C1 segment of cervical spinal cord (tissue), 14 donors: ENCODE data around the gene RNF13.
A peak's percentile ranks its signal among the peaks of the same experiment; 100 is the strongest.

Experiments
- DNase-seq, 14 donors: peaks; one replicate each; lab custom pipeline; 2025; lab: John Stamatoyannopoulos, UW

RNF13 gene, protein sequence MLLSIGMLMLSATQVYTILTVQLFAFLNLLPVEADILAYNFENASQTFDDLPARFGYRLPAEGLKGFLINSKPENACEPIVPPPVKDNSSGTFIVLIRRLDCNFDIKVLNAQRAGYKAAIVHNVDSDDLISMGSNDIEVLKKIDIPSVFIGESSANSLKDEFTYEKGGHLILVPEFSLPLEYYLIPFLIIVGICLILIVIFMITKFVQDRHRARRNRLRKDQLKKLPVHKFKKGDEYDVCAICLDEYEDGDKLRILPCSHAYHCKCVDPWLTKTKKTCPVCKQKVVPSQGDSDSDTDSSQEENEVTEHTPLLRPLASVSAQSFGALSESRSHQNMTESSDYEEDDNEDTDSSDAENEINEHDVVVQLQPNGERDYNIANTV

DNA sequence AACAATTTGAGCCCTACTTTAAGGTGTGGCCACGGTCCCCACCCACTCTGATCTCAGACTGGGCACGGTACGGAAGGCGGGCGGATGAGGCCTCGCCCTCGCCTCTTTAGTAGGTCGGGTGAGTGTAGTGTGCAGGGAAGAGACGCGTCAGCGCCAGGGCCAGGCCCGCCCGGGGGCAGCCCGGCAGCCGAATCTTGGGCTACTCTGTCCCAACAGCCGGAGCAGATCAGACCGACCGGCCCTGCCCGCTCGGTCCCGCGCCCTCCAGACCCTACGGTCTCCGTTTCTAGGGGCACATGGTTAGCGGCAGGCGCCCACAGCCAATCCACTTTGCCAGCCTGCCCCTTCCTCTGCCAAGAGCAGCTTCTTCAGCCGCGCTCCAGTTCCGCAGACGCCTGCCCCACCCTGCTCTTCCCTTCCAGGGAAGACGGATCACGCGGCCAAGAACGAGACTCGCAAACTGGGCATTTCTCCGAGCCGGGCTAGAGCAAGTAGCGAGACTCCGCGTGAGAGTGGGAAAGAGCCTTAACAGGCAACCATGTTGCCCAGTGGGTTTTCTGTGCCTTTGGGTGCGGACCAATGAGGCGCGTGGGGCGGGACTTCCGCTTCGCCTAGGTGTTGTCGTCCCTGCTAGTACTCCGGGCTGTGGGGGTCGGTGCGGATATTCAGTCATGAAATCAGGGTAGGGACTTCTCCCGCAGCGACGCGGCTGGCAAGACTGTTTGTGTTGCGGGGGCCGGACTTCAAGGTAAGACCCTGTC lies at the start of gene RNF13:
Gene RNF13 (plus strand): TSS at position 610 of the 761 bp plus-strand sequence. CDS start 32,812 bp downstream, outside the sequence.
- peak; percentile 76 to 98 (median 96) for DNase-seq

DNA sequence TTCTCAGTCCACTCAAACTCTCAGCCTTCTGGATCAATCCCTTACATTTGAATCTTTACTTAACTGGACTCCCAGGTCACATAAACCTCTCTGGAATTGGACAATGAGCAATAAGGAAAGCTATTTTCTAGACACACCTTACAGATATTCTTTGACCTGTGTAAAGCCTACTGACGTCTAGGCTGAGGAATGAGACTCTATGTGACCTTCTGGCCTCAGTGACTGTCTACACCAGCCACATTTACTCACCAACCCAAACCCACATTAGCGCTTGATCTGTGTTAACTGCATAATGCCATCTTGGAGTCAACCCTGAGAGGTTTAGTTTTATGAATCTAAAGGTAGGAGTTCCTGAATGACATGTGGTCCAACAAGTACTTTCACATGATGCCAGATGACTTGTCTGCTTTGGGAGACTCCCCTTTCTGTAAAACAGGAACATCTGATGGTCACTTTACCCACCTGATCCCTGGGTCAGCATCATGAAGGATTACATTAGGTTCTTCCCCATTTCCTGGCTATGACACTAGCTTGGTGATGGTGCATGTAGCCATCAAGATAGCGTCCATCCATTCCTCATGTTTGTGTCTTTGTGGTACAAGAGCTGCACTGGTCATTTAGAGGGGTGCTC lies 49.3 kb upstream of the RNF13 start:
- DNase-seq: no peak

DNA sequence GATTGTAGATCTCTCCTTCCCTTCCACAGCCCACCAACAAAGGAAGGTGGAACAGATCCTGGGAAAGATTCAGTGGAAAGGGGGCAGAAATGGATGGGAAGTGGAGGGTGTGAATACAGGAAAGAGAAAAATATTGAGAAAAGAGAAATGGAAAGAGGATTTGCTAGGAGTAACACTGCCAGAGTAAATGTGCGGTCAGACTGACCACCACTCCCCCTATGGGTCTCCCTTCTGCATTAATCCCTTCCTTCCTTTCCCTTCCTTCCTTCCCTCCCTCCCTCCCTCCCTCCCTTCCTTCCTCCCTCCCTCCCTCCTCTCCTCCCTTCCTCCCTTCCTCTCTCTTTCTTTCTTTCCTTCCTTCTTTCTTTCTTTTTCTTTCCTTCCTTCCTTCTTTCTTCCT lies 48.7 kb upstream of the RNF13 start:
- no peak for DNase-seq

DNA sequence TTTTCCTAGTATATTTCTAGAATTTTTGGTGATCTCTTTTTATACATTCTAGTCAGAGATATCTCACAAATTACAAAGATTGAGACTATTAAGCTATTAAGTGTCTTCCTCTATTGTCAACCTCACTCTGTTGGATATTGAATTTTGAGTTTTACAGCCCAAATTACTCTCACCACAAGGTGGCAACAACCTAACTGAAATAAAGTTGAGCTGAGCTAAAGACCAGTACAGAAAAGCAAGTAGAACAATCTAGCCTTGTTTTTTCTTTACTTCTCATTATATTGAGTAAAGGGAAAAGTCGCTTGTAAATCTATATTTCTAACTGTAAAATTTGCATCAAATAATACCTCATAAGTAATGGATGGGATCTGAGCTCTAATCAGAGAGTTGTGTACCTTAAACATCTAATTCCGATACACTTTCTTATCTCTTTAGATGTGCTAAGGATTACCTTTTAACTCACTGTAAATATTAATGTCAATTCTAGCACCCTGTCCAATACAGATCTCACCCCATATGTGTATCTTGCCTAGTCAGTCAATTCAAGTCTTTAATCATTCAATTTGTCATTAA lies 47.2 kb upstream of the RNF13 start:
- peak in 2 of 14 donors; percentile 3 to 4 for DNase-seq

DNA sequence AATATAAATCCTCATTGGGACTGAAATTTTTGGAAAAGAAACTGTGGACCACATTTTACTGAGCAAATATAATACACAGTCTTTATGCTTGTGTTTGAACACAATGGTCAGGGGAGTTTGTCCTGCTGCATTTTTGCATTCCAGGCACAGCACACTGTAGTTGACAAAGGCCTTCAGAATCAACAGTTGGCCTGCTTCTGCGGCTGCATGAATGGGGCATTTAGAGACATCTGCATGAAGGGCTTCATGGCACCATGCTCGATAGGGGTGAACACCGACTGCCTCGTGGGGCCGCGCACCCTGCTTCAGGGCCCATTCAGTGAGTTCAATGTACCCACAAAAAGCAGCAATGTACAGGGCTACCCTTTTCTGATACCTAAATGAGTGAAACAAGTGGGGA lies 45.3 kb upstream of the RNF13 start:
- peak in 12 of 14 donors; percentile 7 to 75 (median 58) for DNase-seq

DNA sequence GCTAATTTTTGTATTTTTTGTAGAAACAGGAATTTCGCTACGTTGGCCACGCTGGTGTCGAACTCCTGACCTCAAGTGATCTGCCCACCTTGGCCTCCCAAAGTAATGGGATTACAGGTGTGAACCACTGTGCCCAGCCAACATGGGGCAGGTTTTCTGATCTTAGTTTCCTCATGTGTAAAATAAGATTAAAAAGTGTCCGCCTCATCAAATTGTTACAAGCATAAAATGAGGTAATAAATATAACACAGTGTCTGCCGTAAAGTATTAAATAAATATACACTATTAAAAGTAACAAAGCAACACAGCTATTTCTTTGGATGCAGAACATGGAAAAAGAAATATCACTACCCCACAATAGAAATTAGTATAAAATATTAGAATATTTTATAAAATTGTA lies 44.3 kb upstream of the RNF13 start:
- DNase-seq: no peak

DNA sequence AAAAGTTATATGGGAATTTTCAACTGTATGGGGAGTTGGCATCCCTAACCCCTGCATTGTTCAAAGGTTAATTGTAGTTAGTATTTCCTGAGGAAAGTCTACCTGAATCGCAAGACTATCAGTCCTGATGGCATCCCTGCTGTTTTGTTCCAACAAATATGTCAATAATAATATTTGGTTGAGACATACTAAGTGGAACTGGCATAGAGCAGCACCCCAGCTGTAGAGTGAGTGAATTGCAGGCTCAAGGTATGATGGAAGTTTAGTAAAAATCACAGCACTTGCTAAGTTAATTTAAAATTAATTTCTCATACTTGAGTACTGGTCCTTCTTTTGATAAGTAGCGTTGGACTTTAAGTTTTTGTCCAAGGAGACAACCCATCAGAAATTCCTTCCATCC lies 42.8 kb upstream of the RNF13 start:
- DNase-seq: no peak

DNA sequence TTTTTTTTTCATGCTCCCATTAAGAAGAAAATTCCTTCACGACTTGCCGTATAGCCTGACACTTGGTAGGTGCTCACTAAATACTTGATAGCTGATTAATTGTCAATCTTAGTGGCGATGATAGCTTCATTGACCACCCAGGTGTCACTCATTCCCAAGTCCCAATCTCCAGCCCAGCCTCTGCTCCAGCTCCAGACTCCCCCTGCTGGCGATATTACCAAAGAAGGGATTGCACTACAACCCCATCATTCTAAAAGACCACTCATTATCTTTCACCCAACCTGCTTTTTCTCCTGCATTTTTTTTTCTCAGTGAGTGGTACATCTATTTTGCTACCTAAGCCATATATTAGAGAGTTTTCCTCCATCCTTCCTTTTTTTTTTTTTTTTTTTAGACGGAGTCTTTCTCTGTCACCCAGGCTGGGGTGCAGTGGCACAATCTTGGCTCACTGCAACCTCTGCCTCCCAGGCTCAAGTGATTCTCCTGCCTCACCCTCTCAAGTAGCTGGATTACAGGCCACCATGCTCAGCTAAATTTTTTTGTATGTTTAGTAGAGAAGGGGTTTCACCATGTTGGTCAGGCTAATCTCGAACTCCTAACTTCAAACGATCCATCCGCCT lies 41.3 kb upstream of the RNF13 start:
- DNase-seq: peak in 2 of 14 donors; percentile 4 to 10

DNA sequence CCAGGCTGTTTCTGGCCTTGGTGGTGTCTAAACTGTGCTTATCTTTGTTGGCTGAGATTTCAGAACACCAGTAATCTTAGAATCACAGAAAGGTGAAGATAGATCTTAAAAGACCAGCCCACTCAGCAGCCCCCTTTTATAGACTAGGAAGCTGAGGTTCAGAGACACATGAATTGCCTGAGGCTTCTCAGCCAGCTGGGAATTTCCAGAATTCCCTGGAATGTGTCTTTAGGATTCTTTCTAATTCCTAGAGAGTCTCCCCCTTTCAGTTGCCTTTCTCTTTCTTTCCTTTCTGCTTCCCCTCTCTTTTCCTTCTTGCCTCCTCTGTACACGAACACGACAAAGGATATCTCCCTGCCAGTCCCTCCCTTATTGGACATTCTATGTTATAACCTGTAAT lies 40.2 kb upstream of the RNF13 start:
- no peak for DNase-seq

DNA sequence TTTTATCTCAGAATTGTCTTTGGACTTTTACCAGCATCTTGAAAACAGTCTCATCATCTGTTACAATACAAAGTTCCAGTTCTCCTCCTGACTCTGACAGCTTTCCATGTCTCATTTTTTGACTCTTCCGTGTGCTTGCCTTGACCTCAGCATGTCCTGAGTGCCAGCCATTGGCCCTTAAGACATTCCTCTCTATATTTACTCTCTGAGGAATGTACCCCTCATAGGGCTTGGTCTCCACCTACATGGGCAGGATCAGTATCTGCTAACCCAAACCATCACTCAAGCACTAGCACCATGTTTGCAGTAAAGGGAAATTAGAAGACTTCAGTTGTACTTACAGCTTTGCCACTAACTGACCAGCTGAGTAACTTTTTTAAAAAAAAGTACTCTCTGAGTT lies 36.8 kb upstream of the RNF13 start:
- DNase-seq: no peak

DNA sequence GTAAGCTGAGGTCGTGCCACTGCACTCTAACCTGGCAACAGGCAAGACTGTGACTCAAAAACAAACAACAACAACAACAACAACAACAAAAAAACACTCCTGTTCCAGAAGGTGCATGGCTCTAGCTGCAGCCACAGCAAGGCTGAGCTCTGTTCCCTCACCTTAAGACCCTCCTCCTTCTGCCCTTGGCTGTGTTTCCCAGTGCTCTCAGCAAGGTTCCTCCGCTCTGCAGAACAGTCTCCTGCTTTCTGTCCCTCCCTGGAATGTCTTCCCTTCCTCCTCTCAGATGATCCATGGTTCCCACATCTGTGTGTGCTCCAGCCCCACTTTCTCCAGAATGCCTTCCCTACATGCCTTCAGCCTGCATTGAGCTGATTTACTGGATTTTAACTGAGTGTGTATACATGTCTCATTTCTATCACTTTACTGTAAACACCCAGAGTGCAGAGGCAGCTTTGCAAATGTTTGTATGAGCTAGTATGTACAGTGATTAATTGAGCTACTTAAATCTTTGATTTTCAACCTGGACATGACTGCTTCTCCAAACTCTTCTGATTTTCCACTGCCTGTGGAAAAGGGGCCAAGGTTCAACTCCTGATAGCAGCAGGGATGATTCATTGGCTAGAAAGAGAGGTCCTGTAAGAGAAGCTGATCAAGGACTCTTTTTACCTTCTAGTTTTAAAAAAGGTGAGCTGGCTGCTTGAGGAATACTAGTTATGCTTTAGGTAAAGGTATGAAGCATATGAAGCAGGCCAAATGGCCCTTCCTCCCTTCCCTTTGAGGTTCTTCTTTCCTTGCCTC lies 35.4 kb upstream of the RNF13 start:
- DNase-seq: no peak

DNA sequence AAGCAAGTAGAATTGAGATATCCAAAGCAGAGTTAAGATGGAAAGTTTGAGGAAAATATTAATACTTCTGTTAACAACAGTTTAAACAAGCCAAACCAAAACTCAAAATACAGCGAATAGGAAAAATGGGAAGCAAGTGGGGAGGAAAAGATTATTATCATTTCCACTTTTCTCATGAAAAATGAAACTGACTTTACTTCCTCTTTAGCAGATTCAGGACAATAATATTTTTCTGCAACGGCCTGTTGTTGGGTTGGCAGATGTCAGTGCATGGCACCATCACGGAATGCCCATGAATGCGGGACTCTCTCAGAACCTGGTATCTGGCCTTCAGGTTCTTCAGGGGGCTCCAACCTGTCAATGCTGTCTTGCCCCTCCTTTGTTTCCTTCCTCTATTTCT lies 31.8 kb upstream of the RNF13 start:
- DNase-seq: no peak

DNA sequence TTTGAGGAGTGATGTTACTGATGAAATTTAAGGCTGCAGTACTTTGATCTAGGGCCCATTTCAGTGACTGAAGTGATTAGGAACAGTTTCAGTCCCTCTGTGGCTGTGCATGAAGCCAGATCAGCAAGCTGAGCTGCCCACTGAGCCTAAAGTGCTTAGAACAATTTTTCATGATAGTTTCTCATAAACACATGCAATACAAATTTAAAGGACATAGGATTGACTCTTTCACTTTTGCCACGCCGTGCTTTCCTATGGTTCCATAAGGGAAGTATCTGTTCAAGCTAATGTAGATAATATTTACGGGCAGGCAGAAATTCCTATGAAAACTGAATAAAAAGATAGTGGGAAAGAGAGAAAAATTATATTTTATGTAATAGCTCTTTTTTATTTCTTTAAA lies 31.3 kb upstream of the RNF13 start:
- no peak for DNase-seq

DNA sequence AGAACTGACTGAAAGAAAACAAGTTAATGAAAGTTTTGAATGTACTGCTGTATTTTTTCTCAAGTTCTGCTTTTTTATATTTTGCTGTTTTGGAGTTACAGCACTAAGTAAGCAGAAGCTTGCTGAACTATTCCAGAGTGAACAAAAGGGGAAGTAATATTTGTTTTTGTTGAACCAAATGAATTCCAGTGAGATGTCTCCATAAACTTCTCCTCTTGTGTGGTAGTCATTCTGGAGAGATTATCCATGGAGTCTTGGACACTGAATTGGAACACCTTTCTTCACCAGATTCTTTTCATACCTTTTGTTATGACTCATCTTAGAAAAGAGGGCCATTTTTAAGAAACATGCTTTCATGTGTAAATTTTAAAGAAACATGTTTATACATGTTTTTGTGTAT lies 29.4 kb upstream of the RNF13 start:
- no peak for DNase-seq

DNA sequence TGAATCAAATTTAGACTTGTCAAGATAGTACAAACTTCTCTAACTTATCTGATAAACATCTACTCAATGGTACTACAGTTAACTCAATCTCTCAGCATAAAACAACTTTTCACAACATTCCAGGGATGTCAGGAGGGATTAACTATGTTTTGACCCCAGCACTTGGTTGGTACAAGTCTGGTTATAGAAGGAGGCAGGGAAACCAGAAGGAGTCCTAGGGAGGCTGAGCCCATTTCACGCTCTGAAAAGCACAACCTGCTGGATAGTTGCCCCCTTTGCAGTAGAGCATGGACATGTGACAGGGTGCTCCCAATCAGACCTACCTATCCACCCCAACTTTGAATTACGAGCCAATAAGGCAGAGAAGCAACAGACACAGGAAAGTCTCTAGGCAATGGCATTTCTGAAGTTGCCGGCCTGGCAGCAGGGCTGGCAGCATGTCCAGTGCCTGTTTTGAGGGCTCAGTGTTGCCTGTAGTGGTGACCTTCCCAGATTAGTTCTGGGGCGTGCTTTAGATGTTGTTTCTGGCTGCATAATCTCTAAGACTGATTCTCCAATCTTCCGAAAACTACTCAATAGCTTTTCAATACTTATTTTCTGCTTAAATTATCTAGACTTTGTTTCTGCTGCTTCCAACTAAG lies 28.8 kb upstream of the RNF13 start:
- no peak for DNase-seq

DNA sequence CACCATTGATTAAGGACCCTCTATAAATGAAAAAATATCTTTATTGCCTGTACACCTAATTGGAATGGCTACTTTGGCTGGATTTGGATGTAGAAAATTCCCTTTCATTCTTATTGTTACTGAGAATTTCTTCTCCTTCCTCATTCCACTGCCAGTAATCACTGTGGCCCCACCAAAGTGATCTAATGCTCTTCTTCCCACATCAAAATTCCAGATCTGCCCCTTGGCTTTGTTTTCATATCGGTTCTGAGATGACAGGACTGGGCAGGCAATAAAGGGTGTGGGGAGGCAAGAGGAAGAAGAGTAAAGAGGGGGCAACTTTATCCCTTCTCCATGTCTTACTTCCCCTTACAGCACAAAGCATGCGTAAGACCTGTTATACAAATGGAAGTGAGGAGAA lies 22.7 kb upstream of the RNF13 start:
- no peak for DNase-seq

DNA sequence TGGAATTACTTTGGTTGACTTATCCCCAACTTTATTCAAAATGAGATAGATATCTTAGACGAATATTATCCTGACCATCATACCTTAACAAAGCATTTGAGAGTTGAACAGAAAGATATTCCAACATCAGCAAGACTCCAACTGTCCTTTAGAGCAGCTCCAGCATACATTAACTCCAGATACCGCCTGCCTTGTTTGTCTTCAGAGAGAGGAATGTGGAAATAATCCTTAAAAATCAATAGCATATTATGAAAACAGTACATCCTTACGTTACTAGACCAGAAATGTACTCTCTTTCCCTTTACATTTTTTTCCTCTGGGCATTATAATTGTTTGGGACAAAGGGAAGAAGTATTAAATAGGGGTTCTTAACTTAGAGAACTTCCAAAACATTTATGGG lies 22.3 kb upstream of the RNF13 start:
- no peak for DNase-seq

DNA sequence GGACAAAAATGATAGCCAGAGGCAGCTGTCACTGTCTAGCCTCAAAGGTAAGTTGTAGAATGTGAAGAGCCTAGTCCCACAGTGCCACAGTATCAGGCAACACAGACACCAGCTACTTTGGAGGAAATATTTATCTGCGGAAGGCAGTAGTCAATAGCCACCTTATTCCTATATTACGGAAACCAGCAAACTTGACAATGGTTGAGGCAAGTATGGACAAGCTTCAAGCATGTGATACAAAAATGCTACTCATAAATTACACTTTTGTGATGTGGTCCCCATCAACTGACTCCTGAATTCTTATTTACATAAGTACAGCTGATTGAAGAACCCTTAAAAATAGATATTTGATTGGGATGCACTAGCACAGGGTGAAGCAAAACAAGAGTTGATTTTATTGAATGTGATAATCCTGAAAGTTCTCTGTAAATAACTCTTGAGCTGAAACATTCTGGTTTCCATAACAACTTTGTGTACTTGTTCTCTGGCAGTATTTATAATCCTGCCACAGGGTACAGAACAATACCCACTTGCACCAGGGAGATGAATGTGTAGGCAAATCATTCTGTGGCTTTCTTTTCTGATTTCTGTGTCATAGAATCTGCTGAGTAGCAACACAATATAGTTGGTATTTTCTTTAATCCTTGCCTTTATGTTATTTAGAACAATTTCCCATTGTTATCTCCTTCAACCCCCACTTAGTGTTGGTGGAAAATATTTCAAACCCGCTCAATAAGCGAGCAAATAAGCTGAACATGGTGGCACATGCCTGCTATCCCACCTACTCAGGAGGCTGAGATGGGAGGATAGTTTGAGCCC lies 20.4 kb upstream of the RNF13 start, which contains the start of gene ANKUB1:
Gene ANKUB1 (minus strand): TSS at position 103 of the 819 bp plus-strand sequence. CDS start 188 bp downstream, outside the sequence.
- DNase-seq: no peak

DNA sequence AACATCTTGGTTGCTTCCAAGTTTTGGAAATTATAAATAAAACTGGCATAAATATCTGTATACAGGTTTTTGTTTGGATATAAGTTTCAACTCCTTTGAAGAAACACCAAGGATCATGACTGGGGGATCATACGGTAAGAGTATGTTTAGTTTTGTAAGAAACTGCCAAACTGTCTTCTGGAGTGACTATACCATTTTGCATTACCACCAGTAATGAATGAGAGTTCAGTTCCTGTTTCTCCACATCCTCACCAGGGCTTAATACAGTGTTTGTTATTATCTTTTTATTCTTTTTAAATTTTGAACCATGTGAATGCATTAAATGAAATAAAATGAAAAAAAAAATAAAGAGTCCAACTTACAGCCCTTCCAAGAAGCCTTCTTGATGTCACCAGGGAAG lies 17.0 kb upstream of the RNF13 start:
- DNase-seq: no peak
